ENCODE results near the gene MATR3. TPM values are rescaled to one million over a fixed set of nuclear protein-coding genes. Genes with fewer than 3 reads are reported as not detected.

Gene MATR3
- total and polyA plus RNA-seq, 4 donors: 38.4 to 111 (median 69.7) TPM

- Histone ChIP-seq H3K4me1 (ENCODE audit: control insufficient read depth in 4 of 4, insufficient read depth in 4 of 4, low read length in 3 of 4) (peaks cover 9 to 23% (median 16%) of the 10 kb centered on the region in 4 donors), H3K36me3 (ENCODE audit: control insufficient read depth in 4 of 4, insufficient read depth in 3 of 4, low read depth in 1 of 4, low read length in 3 of 4) (no peaks in the 10 kb centered on the region), H3K4me3 (ENCODE audit: low read depth in 1 of 3, low read length in 3 of 3) (peak overlapping the region; percentile 27 to 65 (median 57)), H3K27ac (ENCODE audit: low read depth in 1 of 2, low read length in 2 of 2) (peak overlapping the region; percentile 89 to 93), H3K9ac (ENCODE audit: low read depth in 1 of 2, low read length in 2 of 2) (peak overlapping the region; percentile 33 to 94), H3K9me3 (ENCODE audit: control insufficient read depth in 4 of 4, low read length in 3 of 4) (no peaks in the 10 kb centered on the region), H3K27me3 (ENCODE audit: control insufficient read depth in 4 of 4, insufficient read depth in 4 of 4, low read length in 3 of 4) (no peaks in the 10 kb centered on the region)
- peak in 1 of 2 donors; percentile 15 for TF ChIP-seq HNF4A (conservative IDR thresholded peaks at IDR 0.05)
- no peak for TF ChIP-seq FOXA1 (IDR thresholded peaks at IDR 0.05)
- DNase-seq (ENCODE audit: low spot score): no peak
- WGBS: 3% methylated on average over 3 of the region's 3 CpGs
Measured at GRCh38 chr5:139273322-139273571, 20.3 kb upstream of the MATR3 start.

GRCh38 chr5:139273572-139274289, 19.8 kb upstream of the MATR3 start:
- peak overlapping the region; percentile 82 to 94 for H3K9ac ChIP-seq (ENCODE audit: low read depth in 1 of 2, low read length in 2 of 2)
- peak overlapping the region; percentile 57 to 86 (median 65) for H3K4me3 ChIP-seq (ENCODE audit: low read depth in 1 of 3, low read length in 3 of 3)
- H3K27me3 ChIP-seq (ENCODE audit: control insufficient read depth in 4 of 4, insufficient read depth in 4 of 4, low read length in 3 of 4): no peaks in the 10 kb centered on the region
- peak; percentile 92 for DNase-seq (ENCODE audit: low spot score)
- H3K27ac ChIP-seq (ENCODE audit: low read depth in 1 of 2, low read length in 2 of 2): peak overlapping the region; percentile 89 to 93
- WGBS: under 1% methylated on average over 47 of the region's 47 CpGs
- H3K9me3 ChIP-seq (ENCODE audit: control insufficient read depth in 4 of 4, low read length in 3 of 4): no peaks in the 10 kb centered on the region
- peaks cover 0 to 3% (median 0%) of the 10 kb centered on the region in 4 donors for H3K36me3 ChIP-seq (ENCODE audit: control insufficient read depth in 4 of 4, insufficient read depth in 3 of 4, low read depth in 1 of 4, low read length in 3 of 4)
- peaks cover 9 to 23% (median 16%) of the 10 kb centered on the region in 4 donors for H3K4me1 ChIP-seq (ENCODE audit: control insufficient read depth in 4 of 4, insufficient read depth in 4 of 4, low read length in 3 of 4)
- no peak for TF ChIP-seq CTCF (IDR thresholded peaks at IDR 0.05; ENCODE audit: low read depth, low read length, missing input control)
- TF ChIP-seq YY1 (IDR thresholded peaks at IDR 0.05): peak; percentile 74
- TF ChIP-seq NR2F2 (IDR thresholded peaks at IDR 0.05): peak; percentile 58
- peak; percentile 96 for TF ChIP-seq MAX (IDR thresholded peaks at IDR 0.05)
- peak in 1 of 2 donors; percentile 61 for TF ChIP-seq RXRA (IDR thresholded peaks at IDR 0.05)
- peak; percentile 23 for TF ChIP-seq ZBTB33 (IDR thresholded peaks at IDR 0.05)
- TF ChIP-seq HNF4A (conservative IDR thresholded peaks at IDR 0.05): peak; percentile 20 to 35
- peak in 1 of 2 donors; percentile 35 for TF ChIP-seq RAD21 (IDR thresholded peaks at IDR 0.05)
- peak; percentile 39 for TF ChIP-seq REST (IDR thresholded peaks at IDR 0.05)
- peak in 1 of 2 donors; percentile 35 for TF ChIP-seq GABPA (IDR thresholded peaks at IDR 0.05 in 1 of 2, conservative IDR thresholded peaks at IDR 0.05 in 1 of 2)
- TF ChIP-seq EGR1 (IDR thresholded peaks at IDR 0.05; ENCODE audit: low read depth in 2 of 2): peak; percentile 85 to 96
- TF ChIP-seq SP1 (IDR thresholded peaks at IDR 0.05): peak; percentile 73
- TF ChIP-seq HNF4G (IDR thresholded peaks at IDR 0.05): no peak
- peak in 1 of 2 donors; percentile 41 for TF ChIP-seq JUND (IDR thresholded peaks at IDR 0.05)
- peak; percentile 20 for TF ChIP-seq FOXA1 (IDR thresholded peaks at IDR 0.05)
- TF ChIP-seq ATF3 (IDR thresholded peaks at IDR 0.05): no peak
- TF ChIP-seq TAF1 (conservative IDR thresholded peaks at IDR 0.05): no peak
- no peak for TF ChIP-seq FOXA2 (IDR thresholded peaks at IDR 0.05)

Measured in liver (tissue), 9 donors.